Natural killer cell (primary cell): ENCODE data around the gene PNPO. TPM values are rescaled to one million over a fixed set of nuclear protein-coding genes. Genes with fewer than 3 reads are reported as not detected.
A peak's percentile ranks its signal among the peaks of the same experiment; 100 is the strongest.

Experiments used
- ATAC-seq, 3 donors: fragments of 150-1000 bp in 2 of 3; fragments of 200-7000 bp in 1 of 3; cut with Tn5 transposase; 1 replicate in 1 of 3; 2 replicates in 2 of 3; pipeline ENCODE4 v1.10.0; 2021; ENCODE audit warnings: mild to moderate bottlenecking in 2 of 3, moderate library complexity in 2 of 3
- DNase-seq, 2 donors: peaks; one replicate each; pipeline versions ENCODE4 v3.0.0 to v3.0.0-alpha.2; 2013 to 2021; ENCODE audit warnings: mixed read lengths in 1 of 2
- H3K27ac ChIP-seq: one replicate; pipeline ENCODE4 v1.5.1; 2013; ENCODE audit warnings: mild to moderate bottlenecking, low read length
- H3K27me3 ChIP-seq: one replicate; pipeline ENCODE4 v1.6.1; 2013; ENCODE audit warnings: low read length; ENCODE audit not compliant: control insufficient read depth, insufficient read depth
- H3K36me3 ChIP-seq: one replicate; pipeline ENCODE4 v1.6.1; 2013; ENCODE audit warnings: low read length; ENCODE audit not compliant: control insufficient read depth, insufficient read depth
- H3K4me1 ChIP-seq: one replicate; pipeline ENCODE4 v1.6.1; 2013; ENCODE audit warnings: low read length; ENCODE audit not compliant: control insufficient read depth, insufficient read depth
- H3K4me3 ChIP-seq: one replicate; pipeline ENCODE4 v1.5.1; 2013; ENCODE audit warnings: low read length
- H3K9me3 ChIP-seq: one replicate; pipeline ENCODE4 v1.6.1; 2013; ENCODE audit warnings: low read length; ENCODE audit not compliant: control insufficient read depth, insufficient read depth
- H3K27ac Mint-ChIP-seq, 2 donors: one replicate each; pipeline ENCODE4 v1.8.0; 2022; ENCODE audit warnings: mild to moderate bottlenecking in 2 of 2, mixed read lengths in 2 of 2, moderate library complexity in 1 of 2
- H3K27me3 Mint-ChIP-seq, 2 donors: one replicate each; pipeline ENCODE4 v1.8.0; 2022; ENCODE audit warnings: low read depth in 2 of 2, mixed read lengths in 2 of 2
- H3K36me3 Mint-ChIP-seq: one replicate; pipeline ENCODE4 v1.8.0; 2022; ENCODE audit warnings: mixed read lengths
- H3K4me1 Mint-ChIP-seq, 2 donors: one replicate each; pipeline ENCODE4 v1.8.0; 2022; ENCODE audit warnings: mixed read lengths in 2 of 2
- H3K4me3 Mint-ChIP-seq: one replicate; pipeline ENCODE4 v1.8.0; 2022; ENCODE audit warnings: mild to moderate bottlenecking, moderate library complexity, mixed read lengths
- H3K9me3 Mint-ChIP-seq, 2 donors: one replicate each; pipeline ENCODE4 v1.8.0; 2022; ENCODE audit warnings: mixed read lengths in 2 of 2
- WGBS: methylation state at CpG from one replicate; pipeline ENCODE4 v1.1.7; 2013; ENCODE audit warnings: missing lambda C conversion rate; ENCODE audit not compliant: insufficient coverage; 5-methylcytosine and 5-hydroxymethylcytosine counted together
- intact Hi-C: fragments of 100-400 bp; cut with micrococcal nuclease; formaldehyde crosslinking; loops from one replicate; pipeline ENCODE4 v1.14.2; 2022
- total RNA-seq, 4 donors: library from RNA; stranded (reverse); fragments of 120-200 nt in 1 of 4; gene quantifications; one replicate each; pipeline versions ENCODE4 v1.2.3 to v1.2.4, GENCODE V29; 2013 to 2022
- TF ChIP-seq, protein P1 (sequence below): fragments of 200-600 bp; IDR thresholded peaks from one replicate; pipeline ENCODE4 v1.8.0; 2022; ENCODE audit warnings: antibody characterized with exemption

Gene PNPO
- total RNA-seq, 3 donors from 2014 or later (not counting 1 experiment from before 2014, with no cell fraction given), result 6.0 to 10.9 (median 9.3) TPM

DNA sequence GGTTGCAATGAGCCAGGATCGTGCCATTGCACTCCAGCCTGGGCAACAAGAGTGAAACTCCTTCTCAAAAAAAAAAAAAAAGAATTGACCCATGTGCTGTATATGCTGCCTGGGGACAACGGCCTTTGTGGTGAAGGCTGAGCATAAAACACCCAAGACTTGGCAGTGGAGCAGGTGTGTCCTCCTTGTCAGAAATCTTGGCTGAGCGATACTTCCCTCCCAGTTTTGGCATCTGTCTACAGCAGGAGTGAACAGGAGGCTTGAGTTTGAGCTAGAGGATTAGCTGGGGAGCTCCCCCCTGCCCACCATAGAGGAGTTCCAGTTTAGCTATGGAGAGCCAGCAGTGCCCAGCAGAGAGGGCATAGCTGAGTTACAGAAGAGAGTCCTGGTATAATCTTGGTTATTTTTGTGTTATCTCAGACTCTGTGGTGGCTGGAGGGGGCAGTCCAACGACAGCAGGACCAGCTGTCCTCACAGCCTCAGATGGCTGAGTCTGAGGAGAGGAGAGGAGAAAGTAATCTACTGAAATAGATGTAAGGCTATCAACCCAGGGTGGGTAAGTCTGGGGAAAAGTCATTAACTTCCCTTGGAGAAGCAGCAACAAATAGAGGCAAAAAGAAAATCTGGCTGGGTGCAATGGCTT is 26.9 kb upstream of the PNPO start:
- H3K27me3 Mint-ChIP-seq, result no peaks in the 10 kb centered on the region
- TF ChIP-seq, protein P1, sequence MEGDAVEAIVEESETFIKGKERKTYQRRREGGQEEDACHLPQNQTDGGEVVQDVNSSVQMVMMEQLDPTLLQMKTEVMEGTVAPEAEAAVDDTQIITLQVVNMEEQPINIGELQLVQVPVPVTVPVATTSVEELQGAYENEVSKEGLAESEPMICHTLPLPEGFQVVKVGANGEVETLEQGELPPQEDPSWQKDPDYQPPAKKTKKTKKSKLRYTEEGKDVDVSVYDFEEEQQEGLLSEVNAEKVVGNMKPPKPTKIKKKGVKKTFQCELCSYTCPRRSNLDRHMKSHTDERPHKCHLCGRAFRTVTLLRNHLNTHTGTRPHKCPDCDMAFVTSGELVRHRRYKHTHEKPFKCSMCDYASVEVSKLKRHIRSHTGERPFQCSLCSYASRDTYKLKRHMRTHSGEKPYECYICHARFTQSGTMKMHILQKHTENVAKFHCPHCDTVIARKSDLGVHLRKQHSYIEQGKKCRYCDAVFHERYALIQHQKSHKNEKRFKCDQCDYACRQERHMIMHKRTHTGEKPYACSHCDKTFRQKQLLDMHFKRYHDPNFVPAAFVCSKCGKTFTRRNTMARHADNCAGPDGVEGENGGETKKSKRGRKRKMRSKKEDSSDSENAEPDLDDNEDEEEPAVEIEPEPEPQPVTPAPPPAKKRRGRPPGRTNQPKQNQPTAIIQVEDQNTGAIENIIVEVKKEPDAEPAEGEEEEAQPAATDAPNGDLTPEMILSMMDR, result no peak
- Histone ChIP-seq H3K27me3 (no peaks in the 10 kb centered on the region), H3K36me3 (peaks cover 18% of the 10 kb centered on the region), H3K4me1 (no peaks in the 10 kb centered on the region), H3K27ac (no peak overlapping the region), H3K9me3 (no peaks in the 10 kb centered on the region), H3K4me3 (no peak overlapping the region)
- peaks cover 12% of the 10 kb centered on the region for H3K36me3 Mint-ChIP-seq
- ATAC-seq, result no peak
- no peak overlapping the region for H3K4me3 Mint-ChIP-seq
- peaks cover 9 to 17% of the 10 kb centered on the region in 2 donors for H3K4me1 Mint-ChIP-seq
- no peak for DNase-seq
- WGBS, result 48% methylated on average over 4 of the region's 4 CpGs
- peak overlapping the region; percentile 45 to 78 for H3K27ac Mint-ChIP-seq
- intact Hi-C loops, result no loop called here
- H3K9me3 Mint-ChIP-seq, result no peaks in the 10 kb centered on the region

DNA sequence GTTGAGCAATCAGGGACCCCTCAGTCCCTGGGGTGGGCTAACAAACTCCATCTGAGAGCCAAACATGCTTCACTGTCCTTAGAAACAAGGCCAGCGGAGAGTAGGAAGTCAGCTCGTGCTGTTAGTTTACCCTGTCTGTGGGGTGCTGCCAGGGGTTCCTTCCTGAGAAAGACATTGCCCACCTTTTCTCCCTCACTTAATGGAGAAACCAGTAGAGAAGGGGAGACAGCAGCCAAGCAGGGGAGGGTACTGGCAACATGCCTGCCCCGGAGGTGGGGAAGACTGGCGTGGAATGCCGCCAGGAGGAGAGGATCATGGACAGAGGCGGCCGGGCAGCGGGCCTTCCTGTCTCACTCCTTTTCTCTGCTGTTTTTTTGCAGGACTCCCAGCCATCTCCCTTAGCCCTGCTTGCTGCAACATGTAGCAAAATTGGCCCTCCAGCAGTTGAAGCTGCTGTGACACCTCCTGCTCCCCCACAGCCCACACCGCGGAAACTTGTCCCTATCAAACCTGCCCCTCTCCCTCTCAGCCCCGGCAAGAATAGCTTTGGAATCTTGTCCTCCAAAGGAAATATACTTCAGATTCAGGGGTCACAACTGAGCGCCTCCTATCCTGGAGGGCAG is 25.5 kb upstream of the PNPO start:
- WGBS, result 94% methylated on average over 12 of the region's 12 CpGs
- peak overlapping the region in 1 of 2 donors; percentile 63 for H3K27ac Mint-ChIP-seq

DNA sequence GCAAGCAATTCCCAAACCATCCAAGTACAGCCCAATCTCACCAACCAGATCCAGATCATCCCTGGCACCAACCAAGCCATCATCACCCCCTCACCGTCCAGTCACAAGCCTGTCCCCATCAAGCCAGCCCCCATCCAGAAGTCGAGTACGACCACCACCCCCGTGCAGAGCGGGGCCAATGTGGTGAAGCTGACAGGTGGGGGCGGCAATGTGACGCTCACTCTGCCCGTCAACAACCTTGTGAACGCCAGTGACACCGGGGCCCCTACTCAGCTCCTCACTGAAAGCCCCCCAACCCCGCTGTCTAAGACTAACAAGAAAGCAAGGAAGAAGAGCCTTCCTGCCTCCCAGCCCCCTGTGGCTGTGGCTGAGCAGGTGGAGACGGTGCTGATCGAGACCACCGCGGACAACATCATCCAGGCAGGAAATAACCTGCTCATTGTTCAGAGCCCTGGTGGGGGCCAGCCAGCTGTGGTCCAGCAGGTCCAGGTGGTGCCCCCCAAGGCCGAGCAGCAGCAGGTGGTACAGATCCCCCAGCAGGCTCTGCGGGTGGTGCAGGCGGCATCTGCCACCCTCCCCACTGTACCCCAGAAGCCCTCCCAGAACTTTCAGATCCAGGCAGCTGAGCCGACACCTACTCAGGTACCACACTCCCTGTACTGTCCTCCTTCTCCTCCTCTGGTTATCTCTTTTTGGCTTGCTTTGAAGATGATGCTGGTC is 24.7 kb upstream of the PNPO start:
- TF ChIP-seq, protein P1, result no peak
- Histone ChIP-seq H3K4me3 (no peak overlapping the region), H3K27me3 (no peaks in the 10 kb centered on the region), H3K27ac (no peak overlapping the region), H3K9me3 (no peaks in the 10 kb centered on the region), H3K36me3 (peaks cover 20% of the 10 kb centered on the region), H3K4me1 (no peaks in the 10 kb centered on the region)
- Mint-ChIP-seq H3K36me3 (peaks cover 12% of the 10 kb centered on the region), H3K9me3 (no peaks in the 10 kb centered on the region), H3K27me3 (no peaks in the 10 kb centered on the region), H3K27ac (peak overlapping the region in 1 of 2 donors; percentile 63), H3K4me1 (peaks cover 9 to 17% of the 10 kb centered on the region in 2 donors), H3K4me3 (no peak overlapping the region)
- DNase-seq (no peak), ATAC-seq (no peak)
- 91% methylated on average over 19 of the region's 19 CpGs for WGBS
- intact Hi-C loops, result no loop called here

More for the DNA sequence above, 25.5 kb upstream of the PNPO start:
- Histone ChIP-seq H3K27ac (no peak overlapping the region), H3K9me3 (no peaks in the 10 kb centered on the region), H3K4me3 (no peak overlapping the region), H3K36me3 (peaks cover 18% of the 10 kb centered on the region), H3K27me3 (no peaks in the 10 kb centered on the region), H3K4me1 (no peaks in the 10 kb centered on the region)
- H3K36me3 Mint-ChIP-seq, result peaks cover 12% of the 10 kb centered on the region
- DNase-seq, result no peak
- H3K4me3 Mint-ChIP-seq, result no peak overlapping the region
- H3K9me3 Mint-ChIP-seq, result no peaks in the 10 kb centered on the region
- peaks cover 9 to 17% of the 10 kb centered on the region in 2 donors for H3K4me1 Mint-ChIP-seq
- TF ChIP-seq, protein P1, result no peak
- no peak for ATAC-seq
- intact Hi-C loops, result no loop called here
- no peaks in the 10 kb centered on the region for H3K27me3 Mint-ChIP-seq
